Stimulated activated CD8-positive, alpha-beta memory T cell treated with anti-CD3 and anti-CD28 coated beads, Interleukin-15, amount 100 ng/mL, for 1 hour (primary cell): ENCODE data around the gene NUDT2.
"Not testable (repeated sequence)": the region's sequence is repeated elsewhere in the genome, so short reads cannot be mapped to it uniquely, and the experiment has no call there.

Experiments used
- DNase-seq: peaks from one replicate; pipeline ENCODE4 v3.0.0-alpha.2; 2020; ENCODE audit warnings: low read depth

Gene NUDT2

DNA sequence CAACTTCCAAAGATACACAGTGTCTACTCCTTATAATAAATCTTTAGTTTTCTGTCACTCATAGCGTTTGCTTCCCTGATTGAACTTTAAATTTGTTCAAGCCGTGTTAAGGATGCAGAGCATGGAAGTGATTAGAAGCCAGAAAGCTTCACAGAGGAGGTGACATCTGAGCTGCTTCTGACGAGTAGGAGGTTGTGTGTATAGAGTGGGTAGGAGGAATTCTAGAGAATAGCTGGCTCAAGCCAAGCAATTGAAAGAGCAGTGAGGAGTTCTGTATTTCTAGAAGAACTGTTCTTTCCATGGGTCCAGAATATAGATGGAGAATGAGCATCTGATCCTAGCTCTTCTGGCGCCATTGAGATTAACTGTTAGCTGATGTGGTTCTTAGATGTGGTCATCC lies 6.0 kb downstream of the NUDT2 start:
- no peak for DNase-seq

DNA sequence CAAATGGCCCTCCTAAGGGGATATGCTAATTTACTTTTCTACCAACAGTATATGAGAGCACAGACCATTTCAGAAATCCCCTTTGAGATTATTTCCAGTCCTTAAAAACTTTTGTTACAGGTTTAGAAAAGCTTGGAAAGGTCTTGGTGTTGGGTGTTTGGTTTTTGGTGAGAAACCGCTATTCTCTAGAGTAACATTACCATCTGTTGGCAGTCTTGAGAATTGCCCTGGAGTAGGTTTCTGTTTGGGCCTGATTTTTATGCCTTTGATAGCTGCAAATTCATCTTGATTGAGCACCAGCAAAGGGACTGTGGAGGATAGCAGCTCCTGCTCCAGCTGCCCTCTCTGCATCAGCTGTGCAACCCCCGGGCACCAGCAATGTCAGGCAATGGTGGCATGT lies 8.0 kb downstream of the NUDT2 start:
- DNase-seq = no peak

GRCh38 chr9:34338079-34338478 lies 8.7 kb downstream of the NUDT2 start:
- DNase-seq = not testable (repeated sequence)

- no peak for DNase-seq
Observed at GRCh38 chr9:34338665-34339385, 9.5 kb downstream of the NUDT2 start.

GRCh38 chr9:34341659-34342295 lies 12.4 kb downstream of the NUDT2 start:
- no peak for DNase-seq

GRCh38 chr9:34343090-34343489 lies 13.7 kb downstream of the NUDT2 start:
- no peak for DNase-seq

DNA sequence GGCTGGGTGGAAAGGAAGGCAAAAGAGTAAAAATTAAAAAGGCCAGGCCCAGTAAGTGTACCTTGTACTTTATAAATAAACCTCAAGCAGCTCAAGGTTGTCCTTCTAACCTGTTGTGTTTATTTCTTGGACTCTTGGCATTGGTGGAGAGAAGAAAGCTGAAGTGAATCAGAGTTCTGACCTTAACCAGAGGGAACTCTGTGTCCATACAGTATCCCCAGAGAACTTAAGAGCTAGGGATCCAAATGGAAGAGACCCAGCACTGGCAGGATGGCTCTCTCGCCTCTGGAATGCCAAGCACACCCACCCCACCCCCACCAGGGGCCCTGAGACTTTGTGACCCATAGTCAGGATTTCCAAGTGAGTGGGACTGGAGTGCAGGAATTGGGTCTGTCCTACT lies 14.2 kb downstream of the NUDT2 start:
- DNase-seq = no peak

DNA sequence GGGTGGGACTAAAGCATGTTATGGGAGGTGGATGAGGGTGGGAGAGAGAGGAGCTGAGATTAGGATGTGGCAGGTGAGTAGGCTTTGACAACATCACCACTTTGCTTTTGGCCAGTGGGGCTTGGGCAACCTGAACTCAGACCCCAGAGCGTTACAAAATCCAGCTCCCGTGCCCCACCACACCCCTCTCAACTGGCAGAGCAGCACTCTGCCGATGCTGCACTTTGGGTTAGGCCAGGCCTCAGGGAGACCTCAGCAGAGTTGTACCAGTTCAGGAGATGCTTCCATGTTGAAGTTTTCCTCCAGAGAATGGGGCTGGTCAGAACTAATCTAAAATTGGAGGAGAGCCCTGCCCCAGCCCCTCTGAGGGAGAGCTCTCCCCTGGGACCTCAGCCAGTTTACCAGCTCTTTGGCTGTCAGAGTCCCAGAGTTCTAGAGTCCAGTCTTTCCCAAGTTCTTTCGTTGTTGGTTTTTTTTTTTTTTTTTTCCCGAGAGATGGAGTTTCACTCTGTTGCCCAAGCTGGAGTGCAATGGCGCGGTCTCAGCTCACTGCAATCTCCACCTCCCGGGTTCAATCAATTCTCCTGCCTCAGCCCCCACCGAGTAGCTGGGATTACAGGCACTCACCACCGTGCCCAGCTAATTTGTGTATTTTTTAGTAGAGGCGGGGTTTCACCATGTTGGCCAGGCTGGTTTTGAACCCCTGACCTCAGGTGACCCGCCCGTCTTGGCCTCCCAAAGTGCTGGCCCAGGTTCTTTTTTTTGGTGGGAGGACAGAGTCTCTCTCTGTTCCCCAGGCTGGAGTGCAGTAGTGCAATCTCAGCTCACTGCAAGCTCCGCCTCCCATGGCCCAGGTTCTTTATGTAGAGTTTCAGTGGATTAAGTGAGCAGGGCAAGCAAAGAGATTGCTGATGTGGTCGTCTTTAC lies 17.8 kb downstream of the NUDT2 start:
- no peak for DNase-seq

DNA sequence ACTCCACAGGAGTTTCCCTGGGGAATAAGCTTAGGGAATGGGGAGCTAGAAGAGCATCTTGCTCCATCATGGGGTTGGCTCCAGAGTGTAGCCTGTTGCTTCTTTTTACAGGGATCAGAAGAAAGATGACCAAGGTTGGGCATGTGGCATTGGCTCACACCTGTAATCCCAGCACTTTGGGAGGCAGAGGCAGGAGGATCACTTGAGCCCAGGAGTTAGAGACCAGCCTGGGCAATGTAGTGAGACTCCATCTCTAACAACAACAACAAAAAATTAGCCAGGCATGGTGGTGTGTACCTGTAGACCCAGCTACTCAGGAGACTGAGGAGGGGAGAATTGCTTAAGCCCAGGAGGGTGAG lies 18.4 kb downstream of the NUDT2 start:
- no peak for DNase-seq

DNA sequence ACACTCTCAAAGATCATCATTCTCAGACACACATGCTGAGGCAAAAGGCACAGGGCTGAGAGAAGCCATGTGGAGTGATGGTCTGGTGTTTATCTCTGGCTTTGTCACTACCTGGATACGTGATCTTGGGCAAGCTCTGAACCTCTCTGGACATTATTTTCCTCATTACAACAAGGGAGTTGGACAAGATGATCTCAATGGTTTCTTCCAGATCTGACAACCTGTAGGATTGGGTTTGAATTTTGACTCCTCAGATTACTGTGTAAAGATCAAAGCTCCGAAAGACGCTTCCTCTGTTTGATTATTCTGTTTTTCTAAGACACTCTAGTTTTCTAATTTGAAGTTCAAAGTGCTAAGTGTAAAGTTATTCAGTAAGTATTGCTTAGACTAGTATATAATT lies 20.0 kb downstream of the NUDT2 start:
- no peak for DNase-seq

- not testable (repeated sequence) for DNase-seq
Observed at GRCh38 chr9:34352122-34352652, 22.8 kb downstream of the NUDT2 start.

DNA sequence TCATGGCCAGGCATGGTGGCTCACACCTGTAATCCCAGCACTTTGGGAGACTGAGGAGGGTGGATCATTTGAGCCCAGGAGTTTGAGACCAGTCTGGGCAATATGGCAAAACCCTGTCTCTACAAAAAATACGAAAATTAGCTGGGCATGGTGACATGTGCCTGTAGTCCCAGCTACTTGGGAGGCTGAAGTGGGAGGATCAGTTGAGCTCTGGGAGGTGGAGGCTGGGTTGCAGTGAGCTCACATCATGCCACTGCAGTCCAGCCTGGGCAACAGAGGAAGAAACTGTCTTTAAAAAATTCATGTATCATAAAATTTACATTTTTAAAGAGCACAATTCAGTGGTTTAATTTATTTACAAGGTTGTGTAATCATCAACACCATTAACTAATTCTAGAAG lies 23.6 kb downstream of the NUDT2 start:
- not testable (repeated sequence) for DNase-seq

DNA sequence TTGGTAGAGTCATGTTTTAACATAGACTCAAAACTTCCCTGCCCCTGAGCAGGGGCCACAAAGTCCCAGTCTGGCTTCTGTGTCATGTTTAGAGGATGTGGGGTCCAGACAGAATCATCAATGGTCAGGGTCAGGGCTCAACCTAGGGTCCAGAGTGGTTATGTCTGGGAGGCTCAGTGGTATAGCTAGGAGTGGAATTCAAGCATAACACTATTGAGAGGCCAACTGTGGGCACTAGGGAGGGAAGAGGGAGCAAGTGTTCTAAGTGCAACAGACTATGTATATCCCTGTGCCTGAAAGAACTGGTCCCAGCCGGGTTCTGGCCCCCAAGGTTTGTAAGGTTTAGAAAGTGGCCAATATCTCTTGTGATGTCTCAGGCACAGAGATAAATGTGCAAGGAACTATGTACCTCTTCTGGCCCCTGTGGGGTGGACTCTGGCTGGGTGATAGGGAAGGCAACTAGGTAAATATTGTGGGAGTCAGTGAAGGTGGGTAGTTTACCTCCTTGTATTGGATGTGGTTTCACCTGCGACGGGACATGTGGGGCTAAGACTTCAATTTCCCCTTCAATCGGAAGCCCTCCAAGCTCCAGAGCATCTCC lies 33.3 kb downstream of the NUDT2 start:
- no peak for DNase-seq

DNA sequence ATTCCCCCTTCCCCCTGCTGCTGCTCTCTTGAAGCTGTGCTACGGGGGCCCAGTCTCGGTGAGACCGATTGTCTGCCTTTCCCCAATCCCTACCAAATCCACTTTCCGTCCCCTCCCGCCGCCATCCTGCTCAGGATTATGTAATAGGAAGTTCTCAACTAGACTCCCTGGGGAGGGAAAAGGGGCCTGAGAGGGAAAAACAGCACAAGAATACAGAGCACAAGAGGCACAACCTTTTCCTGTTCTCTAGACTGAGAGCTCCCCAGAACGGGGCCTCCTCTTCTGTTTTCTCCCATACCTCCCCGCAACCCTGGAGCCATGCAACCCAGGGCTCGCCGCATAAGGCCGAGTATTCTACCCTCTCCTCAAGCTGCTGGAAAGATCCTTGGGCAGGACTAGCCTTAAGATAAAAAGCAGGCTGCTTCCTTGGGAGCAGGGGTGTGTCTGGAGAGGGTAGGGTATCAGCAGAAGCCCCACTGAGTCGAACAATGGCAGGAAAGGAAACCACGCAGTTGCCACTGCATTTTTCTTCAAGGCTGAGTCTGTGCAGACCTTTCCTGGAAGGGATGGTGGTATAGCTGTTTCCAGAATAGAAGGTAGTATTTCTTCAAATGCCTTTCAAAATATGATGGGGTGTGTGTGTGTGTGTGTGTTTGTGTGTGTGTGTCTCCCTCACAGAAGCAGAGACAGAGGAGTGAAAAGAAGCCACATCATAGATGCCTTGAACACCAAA lies 34.4 kb downstream of the NUDT2 start:
- DNase-seq = no peak

GRCh38 chr9:34365282-34365681 lies 35.9 kb downstream of the NUDT2 start:
- DNase-seq = no peak

GRCh38 chr9:34366365-34366764 lies 37.0 kb downstream of the NUDT2 start:
- no peak for DNase-seq

DNA sequence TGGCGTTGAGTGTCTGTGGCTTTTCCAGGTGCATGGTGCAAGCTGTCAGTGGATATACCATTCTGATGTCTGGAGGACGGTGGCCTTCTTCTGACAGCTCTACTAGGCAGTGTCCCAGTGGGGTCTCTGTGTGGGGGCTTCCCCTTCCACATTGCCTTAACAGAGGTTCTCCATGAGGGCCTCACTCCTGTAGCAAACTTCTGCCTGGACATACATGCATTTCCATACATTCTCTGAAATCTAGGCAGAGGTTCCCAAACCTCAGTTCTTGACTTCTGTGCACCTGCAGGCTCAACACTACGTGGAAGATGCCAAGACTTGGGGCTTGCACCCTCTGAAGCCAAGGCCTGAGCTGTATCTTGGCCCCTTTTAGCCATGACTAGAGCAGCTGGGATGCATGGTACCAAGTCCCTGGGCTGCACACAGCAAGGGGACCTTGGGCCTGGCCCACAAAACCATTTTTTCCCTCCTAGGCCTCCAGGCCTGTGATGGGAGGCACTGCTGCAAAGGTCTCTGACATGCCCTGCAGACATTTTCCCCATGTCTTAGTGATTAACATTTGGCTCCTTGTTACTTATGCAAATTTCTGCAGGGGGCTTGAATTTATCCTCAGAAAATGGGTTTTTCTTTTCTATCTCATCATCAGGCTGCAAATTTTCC lies 38.5 kb downstream of the NUDT2 start:
- not testable (repeated sequence) for DNase-seq

GRCh38 chr9:34368796-34369195 lies 39.4 kb downstream of the NUDT2 start:
- not testable (repeated sequence) for DNase-seq

- DNase-seq = no peak
Observed at GRCh38 chr9:34369636-34370035, 40.3 kb downstream of the NUDT2 start.

DNA sequence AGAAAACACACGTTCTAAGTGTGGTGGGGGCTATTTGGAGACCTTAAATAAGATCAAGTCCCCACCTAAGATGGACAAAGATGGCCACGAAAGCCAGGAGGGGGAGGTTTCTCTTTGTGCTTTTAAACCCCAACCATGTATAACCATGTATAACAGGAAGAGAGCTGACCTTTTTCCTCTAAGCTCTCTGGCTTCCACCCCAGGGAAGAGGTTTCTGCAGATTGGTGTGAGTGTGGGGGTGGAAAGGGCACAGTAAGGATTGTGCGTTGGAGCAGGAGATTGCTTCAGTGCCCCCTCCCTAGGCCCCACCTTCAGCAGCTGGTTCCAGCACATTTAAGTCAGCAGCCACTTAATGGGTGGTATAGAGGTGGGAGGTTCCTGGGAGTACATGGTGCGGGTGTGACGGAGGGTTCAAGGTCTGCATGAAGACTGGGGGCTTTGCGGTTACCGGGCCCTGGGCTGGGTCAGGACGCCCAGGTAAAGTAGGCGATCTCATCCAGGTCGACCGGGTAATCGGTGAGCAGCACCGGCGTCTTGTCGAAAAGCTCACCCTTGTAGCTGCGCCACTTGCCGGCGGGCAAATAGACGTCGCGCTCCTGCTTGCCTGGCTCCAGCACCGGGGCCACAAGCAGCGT lies 41.1 kb downstream of the NUDT2 start:
- DNase-seq = no peak
